Right kidney (tissue), 9 donors: ENCODE measurements around the gene SLC6A2.
"Not testable (repeated sequence)": the region's sequence is repeated elsewhere in the genome, so short reads cannot be mapped to it uniquely, and the experiment has no call there.

Experiments used
- DNase-seq: peaks from one replicate; pipeline ENCODE4 v3.0.0-alpha.2; 2016
- long read RNA-seq, 8 donors: transcript quantifications; one replicate each; lab custom pipeline, GENCODE V29; 2026

Gene SLC6A2
- long read RNA-seq, donor 1 = 0 reads
- long read RNA-seq, donor 2 = 0 reads
- long read RNA-seq, donor 3 = 0 reads
- long read RNA-seq, donor 4 = 0 reads
- long read RNA-seq, donor 5 = 0 reads
- long read RNA-seq, donor 6 = 0 reads
- long read RNA-seq, donor 7 = 0 reads
- long read RNA-seq, donor 8 = 0 reads

- peak; percentile 52 for DNase-seq
Observed at GRCh38 chr16:55655897-55656681, at the start of gene SLC6A2. Gene SLC6A2 (plus strand): TSS chr16:55655988. CDS start chr16:55656695, 707 bp downstream.

- DNase-seq = no peak
Observed at GRCh38 chr16:55613613-55614335, 42.0 kb upstream of the SLC6A2 start.

GRCh38 chr16:55615071-55615470, 40.7 kb upstream of the SLC6A2 start:
- no peak for DNase-seq

GRCh38 chr16:55615670-55616069, 40.1 kb upstream of the SLC6A2 start:
- DNase-seq = not testable (repeated sequence)

GRCh38 chr16:55621771-55622170, 34.0 kb upstream of the SLC6A2 start:
- DNase-seq = no peak

- no peak for DNase-seq
Observed at GRCh38 chr16:55622272-55622671, 33.5 kb upstream of the SLC6A2 start.

- no peak for DNase-seq
Observed at GRCh38 chr16:55622930-55623561, 32.7 kb upstream of the SLC6A2 start.

GRCh38 chr16:55623640-55624039, 32.1 kb upstream of the SLC6A2 start:
- DNase-seq = no peak

- DNase-seq = no peak
Observed at GRCh38 chr16:55624696-55625095, 31.1 kb upstream of the SLC6A2 start.

- no peak for DNase-seq
Observed at GRCh38 chr16:55625843-55626242, 29.9 kb upstream of the SLC6A2 start.

GRCh38 chr16:55628306-55628968, 27.4 kb upstream of the SLC6A2 start:
- no peak for DNase-seq

- no peak for DNase-seq
Observed at GRCh38 chr16:55630774-55631173, 25.0 kb upstream of the SLC6A2 start.

- DNase-seq = no peak
Observed at GRCh38 chr16:55632259-55632658, 23.5 kb upstream of the SLC6A2 start.

GRCh38 chr16:55634193-55634592, 21.6 kb upstream of the SLC6A2 start:
- no peak for DNase-seq

- no peak for DNase-seq
Observed at GRCh38 chr16:55638256-55638655, 17.5 kb upstream of the SLC6A2 start.

- no peak for DNase-seq
Observed at GRCh38 chr16:55640701-55641327, 15.0 kb upstream of the SLC6A2 start.

- DNase-seq = no peak
Observed at GRCh38 chr16:55641430-55642056, 14.2 kb upstream of the SLC6A2 start.

GRCh38 chr16:55642611-55643010, 13.2 kb upstream of the SLC6A2 start:
- DNase-seq = no peak

- no peak for DNase-seq
Observed at GRCh38 chr16:55643161-55643970, 12.4 kb upstream of the SLC6A2 start.

GRCh38 chr16:55645986-55646385, 9.8 kb upstream of the SLC6A2 start:
- no peak for DNase-seq

GRCh38 chr16:55647343-55647742, 8.4 kb upstream of the SLC6A2 start:
- no peak for DNase-seq
